ENCODE measurements around the gene MOB2.

MOB2 gene

DNA sequence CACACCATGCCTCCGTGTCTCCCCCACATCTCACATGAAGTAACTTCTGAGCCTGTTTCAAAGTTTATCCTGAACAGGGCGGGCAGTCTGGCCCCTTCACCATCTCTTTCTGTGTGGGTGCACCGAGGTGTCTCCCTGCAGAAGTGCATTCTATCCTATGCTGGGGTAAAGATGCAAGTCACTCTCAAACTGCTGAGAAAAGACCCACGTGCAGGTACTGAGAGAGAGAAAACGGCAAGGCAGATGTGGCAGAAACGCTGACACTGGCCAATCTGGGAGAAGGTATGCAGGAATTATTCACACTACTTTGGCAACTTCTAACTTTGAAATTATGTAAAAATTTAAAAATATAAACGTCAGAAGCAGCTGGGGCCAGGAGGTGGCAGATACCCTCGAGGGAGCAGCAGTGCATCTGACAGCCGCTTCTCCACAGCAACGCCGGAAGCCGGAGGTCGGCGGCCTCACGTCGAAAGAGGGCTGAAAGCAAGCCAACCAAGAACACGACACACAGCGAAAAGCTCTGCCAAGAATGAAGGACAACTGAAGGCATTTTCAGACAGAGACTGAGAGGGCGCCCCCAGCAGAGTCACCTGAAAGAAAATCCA lies 34.2 kb upstream of the MOB2 start:
- Histone ChIP-seq H3K79me1 (ENCODE audit: low read length) (no peaks in the 10 kb centered on the region), H4K91ac (ENCODE audit: low read depth, low read length) (no peak overlapping the region), H3K9ac (ENCODE audit: low read length) (no peak overlapping the region), H3K4me1 (ENCODE audit: control insufficient read depth in 1 of 2, insufficient read depth in 2 of 2, low read length in 2 of 2) (no peaks in the 10 kb centered on the region), H3K4me3 (ENCODE audit: low read depth, low read length) (no peak overlapping the region), H2BK12ac (ENCODE audit: low read length) (no peak overlapping the region), H3K27ac (ENCODE audit: low read depth, low read length) (no peak overlapping the region), H3K79me2 (ENCODE audit: control insufficient read depth, insufficient read depth, low read length, poor library complexity) (peaks cover 2% of the 10 kb centered on the region), H2AK5ac (ENCODE audit: low read length) (no peak overlapping the region), H3K9me3 (ENCODE audit: insufficient read depth, low read depth, low read length) (no peaks in the 10 kb centered on the region), H2AFZ (ENCODE audit: insufficient read depth, low read length, poor library complexity) (no peak overlapping the region), H3K18ac (ENCODE audit: low read length) (no peak overlapping the region), H2BK5ac (ENCODE audit: low read depth, low read length, poor library complexity) (no peak overlapping the region), H2BK120ac (ENCODE audit: insufficient read depth, low read length, poor library complexity) (no peak overlapping the region), H3K27me3 (ENCODE audit: insufficient read depth, low read length) (no peaks in the 10 kb centered on the region), H4K8ac (ENCODE audit: low read depth, low read length) (no peak overlapping the region), H3K14ac (ENCODE audit: low read length) (no peak overlapping the region), H3K4ac (ENCODE audit: low read depth, low read length) (no peak overlapping the region), H3K4me2 (ENCODE audit: low read length) (no peak overlapping the region), H3K36me3 (ENCODE audit: control insufficient read depth in 1 of 2, insufficient read depth in 2 of 2, low read length in 2 of 2) (no peaks in the 10 kb centered on the region), H4K12ac (ENCODE audit: low read depth, low read length) (no peak overlapping the region), H3K23ac (ENCODE audit: low read length) (no peak overlapping the region)
- no peak for DNase-seq
- WGBS (ENCODE audit: extremely low coverage, insufficient coverage, insufficient read length): no CpG with 5 or more reads among the region's 19 CpGs

DNA sequence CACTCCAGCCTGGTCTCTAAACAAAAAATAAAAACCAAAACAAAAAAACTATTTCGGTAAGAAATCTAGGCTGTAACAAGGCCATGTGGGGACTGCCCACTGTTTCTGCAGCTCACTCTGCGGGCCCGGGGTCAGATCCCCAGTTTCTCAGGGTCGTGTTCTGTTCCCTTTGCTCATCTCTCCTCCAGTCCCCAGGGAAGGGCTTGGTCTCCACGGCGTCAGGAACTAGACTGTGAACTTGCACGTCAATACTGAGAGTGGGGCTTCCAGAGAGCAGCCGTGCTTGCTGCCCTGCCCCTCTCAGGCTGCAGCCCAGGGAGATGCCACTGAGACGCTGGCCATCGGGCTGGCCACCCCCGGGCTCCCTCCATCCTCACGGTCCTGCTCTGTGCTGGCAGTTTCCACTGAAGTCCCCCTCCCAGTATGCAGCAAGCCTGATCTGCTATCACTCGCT lies 33.7 kb upstream of the MOB2 start:
- no peak for DNase-seq
- no peaks in the 10 kb centered on the region for H3K4me1 ChIP-seq (ENCODE audit: control insufficient read depth in 1 of 2, insufficient read depth in 2 of 2, low read length in 2 of 2)
- H3K27me3 ChIP-seq (ENCODE audit: insufficient read depth, low read length): no peaks in the 10 kb centered on the region
- H3K36me3 ChIP-seq (ENCODE audit: control insufficient read depth in 1 of 2, insufficient read depth in 2 of 2, low read length in 2 of 2): no peaks in the 10 kb centered on the region
- no peak overlapping the region for H2BK5ac ChIP-seq (ENCODE audit: low read depth, low read length, poor library complexity)
- H2BK12ac ChIP-seq (ENCODE audit: low read length): no peak overlapping the region
- H3K23ac ChIP-seq (ENCODE audit: low read length): no peak overlapping the region
- no peak overlapping the region for H4K12ac ChIP-seq (ENCODE audit: low read depth, low read length)
- no peak overlapping the region for H4K8ac ChIP-seq (ENCODE audit: low read depth, low read length)
- no peak overlapping the region for H3K9ac ChIP-seq (ENCODE audit: low read length)
- no peak overlapping the region for H3K27ac ChIP-seq (ENCODE audit: low read depth, low read length)
- no peak overlapping the region for H3K18ac ChIP-seq (ENCODE audit: low read length)
- no peak overlapping the region for H2AFZ ChIP-seq (ENCODE audit: insufficient read depth, low read length, poor library complexity)
- no CpG with 5 or more reads among the region's 13 CpGs for WGBS (ENCODE audit: extremely low coverage, insufficient coverage, insufficient read length)
- H3K4me2 ChIP-seq (ENCODE audit: low read length): no peak overlapping the region
- H3K4ac ChIP-seq (ENCODE audit: low read depth, low read length): no peak overlapping the region
- H3K9me3 ChIP-seq (ENCODE audit: insufficient read depth, low read depth, low read length): no peaks in the 10 kb centered on the region
- H3K4me3 ChIP-seq (ENCODE audit: low read depth, low read length): no peak overlapping the region
- H2BK120ac ChIP-seq (ENCODE audit: insufficient read depth, low read length, poor library complexity): no peak overlapping the region
- no peak overlapping the region for H3K14ac ChIP-seq (ENCODE audit: low read length)
- H2AK5ac ChIP-seq (ENCODE audit: low read length): no peak overlapping the region
- no peak overlapping the region for H4K91ac ChIP-seq (ENCODE audit: low read depth, low read length)
- peaks cover 2% of the 10 kb centered on the region for H3K79me2 ChIP-seq (ENCODE audit: control insufficient read depth, insufficient read depth, low read length, poor library complexity)
- H3K79me1 ChIP-seq (ENCODE audit: low read length): no peaks in the 10 kb centered on the region

DNA sequence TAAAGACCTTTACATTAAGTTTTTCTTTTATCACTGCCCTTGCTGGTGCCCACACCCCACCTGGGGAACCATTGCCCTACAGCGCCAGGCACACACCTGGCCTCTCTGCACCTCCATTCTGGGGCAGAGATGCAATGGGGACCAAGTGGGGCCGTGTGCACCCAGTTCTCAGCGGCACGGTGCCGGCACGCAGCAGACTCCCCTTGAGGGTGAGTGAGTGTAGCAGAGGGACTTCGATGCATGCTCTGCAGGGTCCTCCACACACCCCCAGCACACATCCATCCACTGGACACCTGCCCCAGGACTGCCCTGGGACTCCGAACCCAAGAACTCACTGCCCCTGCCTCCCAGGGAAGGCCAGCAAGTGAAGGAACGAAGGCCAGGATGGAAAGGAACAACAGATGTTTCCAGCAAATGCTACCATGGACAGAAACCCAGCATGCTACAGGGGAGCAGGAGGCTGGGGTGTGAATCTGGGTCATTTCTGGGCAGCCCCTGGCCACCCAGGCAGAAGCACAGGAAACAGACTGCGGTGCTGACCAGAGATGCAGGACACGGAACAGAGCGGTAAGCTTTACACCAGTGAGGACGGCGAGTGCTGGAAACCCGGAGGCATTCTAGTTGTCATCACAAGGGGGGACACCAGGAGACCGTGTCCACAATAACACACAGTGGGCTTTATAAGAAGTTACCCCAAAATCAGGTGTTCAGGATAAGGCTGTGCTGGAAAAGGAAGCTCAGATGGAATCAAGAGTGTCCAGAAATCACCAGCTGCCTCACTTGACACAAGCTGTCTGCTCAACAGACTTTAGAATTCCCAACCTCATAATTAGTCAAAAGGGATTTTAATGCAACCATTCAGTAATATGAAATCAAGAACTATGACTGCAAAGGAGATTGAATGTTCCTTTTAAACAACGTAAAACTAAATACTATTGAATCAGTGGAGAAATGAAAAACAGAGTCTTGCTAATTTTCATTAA lies 32.7 kb upstream of the MOB2 start:
- peaks cover 2% of the 10 kb centered on the region for H3K79me2 ChIP-seq (ENCODE audit: control insufficient read depth, insufficient read depth, low read length, poor library complexity)
- H3K9ac ChIP-seq (ENCODE audit: low read length): no peak overlapping the region
- no peak overlapping the region for H3K14ac ChIP-seq (ENCODE audit: low read length)
- H2BK120ac ChIP-seq (ENCODE audit: insufficient read depth, low read length, poor library complexity): no peak overlapping the region
- no peak overlapping the region for H4K12ac ChIP-seq (ENCODE audit: low read depth, low read length)
- H3K4me2 ChIP-seq (ENCODE audit: low read length): no peak overlapping the region
- H3K4ac ChIP-seq (ENCODE audit: low read depth, low read length): no peak overlapping the region
- no CpG with 5 or more reads among the region's 17 CpGs for WGBS (ENCODE audit: extremely low coverage, insufficient coverage, insufficient read length)
- H3K23ac ChIP-seq (ENCODE audit: low read length): no peak overlapping the region
- H3K27me3 ChIP-seq (ENCODE audit: insufficient read depth, low read length): no peaks in the 10 kb centered on the region
- no peak overlapping the region for H2BK12ac ChIP-seq (ENCODE audit: low read length)
- H3K79me1 ChIP-seq (ENCODE audit: low read length): no peaks in the 10 kb centered on the region
- H2AFZ ChIP-seq (ENCODE audit: insufficient read depth, low read length, poor library complexity): no peak overlapping the region
- H3K27ac ChIP-seq (ENCODE audit: low read depth, low read length): no peak overlapping the region
- no peak overlapping the region for H2AK5ac ChIP-seq (ENCODE audit: low read length)
- no peak overlapping the region for H4K91ac ChIP-seq (ENCODE audit: low read depth, low read length)
- H3K18ac ChIP-seq (ENCODE audit: low read length): no peak overlapping the region
- no peak for DNase-seq
- H2BK5ac ChIP-seq (ENCODE audit: low read depth, low read length, poor library complexity): no peak overlapping the region
- H3K9me3 ChIP-seq (ENCODE audit: insufficient read depth, low read depth, low read length): no peaks in the 10 kb centered on the region
- H3K36me3 ChIP-seq (ENCODE audit: control insufficient read depth in 1 of 2, insufficient read depth in 2 of 2, low read length in 2 of 2): no peaks in the 10 kb centered on the region
- no peaks in the 10 kb centered on the region for H3K4me1 ChIP-seq (ENCODE audit: control insufficient read depth in 1 of 2, insufficient read depth in 2 of 2, low read length in 2 of 2)
- no peak overlapping the region for H3K4me3 ChIP-seq (ENCODE audit: low read depth, low read length)
- no peak overlapping the region for H4K8ac ChIP-seq (ENCODE audit: low read depth, low read length)

DNA sequence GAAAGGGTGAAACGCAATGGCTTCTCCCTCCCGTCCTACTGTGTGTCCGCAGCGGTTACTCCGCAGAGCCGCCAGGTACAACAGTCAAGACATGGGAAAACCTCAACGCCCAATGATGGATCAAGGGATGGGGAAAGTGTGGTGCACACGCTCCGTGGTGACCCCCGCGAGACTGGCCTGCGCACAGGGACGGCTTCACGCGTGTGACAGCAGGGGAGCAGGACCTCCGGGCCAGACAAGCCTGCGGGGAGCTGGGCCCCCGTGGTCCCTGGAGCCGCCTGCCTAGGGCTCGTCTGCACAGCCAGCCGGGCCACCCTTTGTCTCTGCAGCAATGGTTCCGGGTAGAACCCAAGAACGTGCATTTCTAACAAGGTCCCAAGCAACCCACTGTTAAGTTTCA lies 31.7 kb upstream of the MOB2 start:
- no peak overlapping the region for H2BK120ac ChIP-seq (ENCODE audit: insufficient read depth, low read length, poor library complexity)

More for the DNA sequence above, 31.7 kb upstream of the MOB2 start:
- Histone ChIP-seq H2AFZ (ENCODE audit: insufficient read depth, low read length, poor library complexity) (no peak overlapping the region), H3K79me1 (ENCODE audit: low read length) (no peaks in the 10 kb centered on the region), H3K23ac (ENCODE audit: low read length) (no peak overlapping the region), H3K79me2 (ENCODE audit: control insufficient read depth, insufficient read depth, low read length, poor library complexity) (no peaks in the 10 kb centered on the region), H2BK12ac (ENCODE audit: low read length) (no peak overlapping the region), H2BK5ac (ENCODE audit: low read depth, low read length, poor library complexity) (no peak overlapping the region), H2AK5ac (ENCODE audit: low read length) (no peak overlapping the region), H3K36me3 (ENCODE audit: control insufficient read depth in 1 of 2, insufficient read depth in 2 of 2, low read length in 2 of 2) (no peaks in the 10 kb centered on the region), H3K9me3 (ENCODE audit: insufficient read depth, low read depth, low read length) (no peaks in the 10 kb centered on the region), H4K12ac (ENCODE audit: low read depth, low read length) (no peak overlapping the region), H3K14ac (ENCODE audit: low read length) (no peak overlapping the region), H3K27me3 (ENCODE audit: insufficient read depth, low read length) (no peaks in the 10 kb centered on the region), H4K8ac (ENCODE audit: low read depth, low read length) (no peak overlapping the region), H3K4ac (ENCODE audit: low read depth, low read length) (no peak overlapping the region), H3K18ac (ENCODE audit: low read length) (no peak overlapping the region), H3K4me1 (ENCODE audit: control insufficient read depth in 1 of 2, insufficient read depth in 2 of 2, low read length in 2 of 2) (no peaks in the 10 kb centered on the region), H4K91ac (ENCODE audit: low read depth, low read length) (no peak overlapping the region), H3K4me2 (ENCODE audit: low read length) (no peak overlapping the region), H3K9ac (ENCODE audit: low read length) (no peak overlapping the region), H3K4me3 (ENCODE audit: low read depth, low read length) (no peak overlapping the region), H3K27ac (ENCODE audit: low read depth, low read length) (no peak overlapping the region)
- DNase-seq: no peak
- no CpG with 5 or more reads among the region's 23 CpGs for WGBS (ENCODE audit: extremely low coverage, insufficient coverage, insufficient read length)
